HG03097 (cell line): ENCODE results near the gene PHF13.
"Not testable (repeated sequence)": the region's sequence is repeated elsewhere in the genome, so short reads cannot be mapped to it uniquely, and the experiment has no call there.

Experiments
- ATAC-seq: cut with Tn5 transposase; IDR thresholded peaks from one replicate; pipeline ENCODE4 v1.9.1; 2021; ENCODE audit not compliant: unreplicated experiment, low FRiP score

PHF13 gene

DNA sequence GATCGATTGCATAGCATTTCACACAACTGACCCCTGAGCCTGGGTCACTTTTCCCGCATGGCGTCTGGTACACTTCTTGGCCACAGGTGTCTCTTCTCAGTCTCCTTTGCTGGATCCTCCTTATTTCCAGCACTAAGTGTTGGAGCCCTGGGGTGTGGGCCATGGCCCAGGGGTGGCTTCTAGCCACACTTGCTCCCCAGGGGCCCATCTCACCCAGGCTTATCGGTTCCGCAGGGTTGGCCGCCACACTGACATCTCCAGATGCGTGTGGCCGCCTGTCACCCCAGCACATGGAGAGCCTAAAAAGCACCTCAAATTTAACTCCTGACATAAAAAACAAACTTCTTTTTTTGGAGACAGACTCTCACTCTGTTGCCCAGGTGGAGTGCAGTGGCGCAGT lies 13.5 kb downstream of the PHF13 start:
- no peak for ATAC-seq

DNA sequence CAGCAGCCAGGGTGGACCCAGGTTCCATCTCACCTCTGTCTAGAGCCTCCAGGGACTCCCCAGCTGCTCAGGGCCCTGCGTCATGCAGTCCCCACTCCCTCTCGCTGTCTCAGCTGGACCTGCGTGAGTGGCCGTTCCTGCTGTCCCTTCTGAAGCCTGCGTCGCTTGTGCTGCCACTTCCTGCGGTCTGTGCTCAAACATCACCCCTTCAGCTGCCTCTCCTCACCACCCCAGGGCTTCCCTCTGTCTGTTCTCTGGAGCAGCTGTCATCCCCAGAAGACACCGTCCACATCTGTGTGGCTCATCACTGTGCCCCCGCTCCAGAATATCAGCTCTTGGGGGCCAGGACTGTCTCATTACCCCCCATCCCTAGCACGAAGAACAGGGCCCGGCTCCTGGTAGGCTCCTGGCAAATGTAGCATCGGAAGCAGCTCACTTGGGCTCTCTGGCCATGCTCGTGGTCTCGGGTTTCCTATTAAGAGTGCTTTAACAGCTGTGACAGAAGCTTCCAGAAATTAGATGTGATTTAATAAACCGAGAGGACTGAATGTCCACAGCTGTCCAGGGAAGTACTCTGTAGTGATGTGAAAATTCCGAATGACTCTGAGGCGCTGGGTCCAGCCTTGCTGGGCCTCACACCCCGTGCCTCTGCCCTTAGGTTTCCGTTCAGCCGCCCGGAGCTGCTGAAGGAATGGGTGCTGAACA lies 14.5 kb downstream of the PHF13 start:
- no peak for ATAC-seq

DNA sequence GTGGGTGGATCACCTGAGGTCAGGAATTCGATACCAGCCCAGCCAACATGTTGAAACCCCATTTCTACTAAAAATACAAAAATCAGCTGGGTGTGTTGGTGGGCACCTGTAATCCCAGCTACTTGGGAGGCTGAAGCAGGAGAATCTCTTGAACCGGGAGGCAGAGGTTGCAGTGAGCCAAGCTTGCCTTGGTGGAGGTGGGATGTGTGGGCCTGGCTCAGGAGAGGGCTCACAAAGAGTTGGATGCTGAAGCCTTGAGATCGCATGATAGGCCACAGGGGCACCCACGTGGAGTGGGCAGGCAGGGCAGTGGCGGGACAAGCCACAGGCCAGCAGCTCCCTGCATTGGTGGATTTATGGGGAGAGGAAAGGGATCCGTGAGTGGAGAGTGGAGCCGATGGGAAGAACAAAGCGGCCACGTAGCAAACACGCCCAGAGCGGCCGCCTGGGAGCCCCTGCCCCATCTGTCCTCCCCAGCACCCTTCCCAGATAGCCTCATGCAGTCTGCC lies 15.5 kb downstream of the PHF13 start:
- ATAC-seq: no peak

DNA sequence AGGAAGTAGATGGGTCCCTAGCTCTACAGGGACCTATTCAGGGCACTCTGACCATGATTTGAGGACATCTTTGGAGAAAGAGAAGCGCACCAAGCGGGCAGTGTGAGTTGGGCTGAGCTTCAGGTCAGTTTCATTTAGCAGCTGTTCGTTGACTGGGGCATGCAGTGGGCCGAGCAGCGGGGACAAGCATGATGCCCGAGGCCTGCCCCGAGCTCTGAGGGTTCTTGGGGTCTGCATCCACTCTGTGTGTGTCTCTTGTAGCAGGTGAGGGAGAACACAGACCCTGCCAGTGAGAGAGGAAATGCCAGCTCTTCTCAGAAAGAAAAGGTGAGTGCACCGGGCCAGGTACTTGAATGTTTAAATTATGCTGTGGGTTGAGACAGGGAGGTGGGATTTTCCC lies 16.5 kb downstream of the PHF13 start:
- ATAC-seq: no peak

DNA sequence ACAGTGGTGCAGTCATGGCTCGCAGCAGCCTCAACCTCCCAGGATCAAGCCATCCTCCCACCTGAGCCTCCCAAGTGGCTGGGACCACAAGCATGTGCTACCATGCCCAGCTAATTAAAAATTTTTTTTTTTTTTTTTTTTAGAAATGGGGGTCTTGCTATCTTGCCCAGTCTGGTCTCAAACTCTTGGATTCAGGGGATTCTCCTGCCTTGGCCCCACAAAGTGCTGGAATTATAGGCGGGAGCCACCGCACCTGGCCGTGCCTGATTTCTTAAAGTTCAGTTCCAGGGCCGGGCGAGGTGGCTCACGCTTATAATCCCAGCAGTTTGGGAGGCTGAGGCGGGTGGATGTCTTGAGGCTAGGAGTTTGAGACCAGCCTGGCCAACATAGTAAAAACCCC lies 17.5 kb downstream of the PHF13 start:
- no peak for ATAC-seq

DNA sequence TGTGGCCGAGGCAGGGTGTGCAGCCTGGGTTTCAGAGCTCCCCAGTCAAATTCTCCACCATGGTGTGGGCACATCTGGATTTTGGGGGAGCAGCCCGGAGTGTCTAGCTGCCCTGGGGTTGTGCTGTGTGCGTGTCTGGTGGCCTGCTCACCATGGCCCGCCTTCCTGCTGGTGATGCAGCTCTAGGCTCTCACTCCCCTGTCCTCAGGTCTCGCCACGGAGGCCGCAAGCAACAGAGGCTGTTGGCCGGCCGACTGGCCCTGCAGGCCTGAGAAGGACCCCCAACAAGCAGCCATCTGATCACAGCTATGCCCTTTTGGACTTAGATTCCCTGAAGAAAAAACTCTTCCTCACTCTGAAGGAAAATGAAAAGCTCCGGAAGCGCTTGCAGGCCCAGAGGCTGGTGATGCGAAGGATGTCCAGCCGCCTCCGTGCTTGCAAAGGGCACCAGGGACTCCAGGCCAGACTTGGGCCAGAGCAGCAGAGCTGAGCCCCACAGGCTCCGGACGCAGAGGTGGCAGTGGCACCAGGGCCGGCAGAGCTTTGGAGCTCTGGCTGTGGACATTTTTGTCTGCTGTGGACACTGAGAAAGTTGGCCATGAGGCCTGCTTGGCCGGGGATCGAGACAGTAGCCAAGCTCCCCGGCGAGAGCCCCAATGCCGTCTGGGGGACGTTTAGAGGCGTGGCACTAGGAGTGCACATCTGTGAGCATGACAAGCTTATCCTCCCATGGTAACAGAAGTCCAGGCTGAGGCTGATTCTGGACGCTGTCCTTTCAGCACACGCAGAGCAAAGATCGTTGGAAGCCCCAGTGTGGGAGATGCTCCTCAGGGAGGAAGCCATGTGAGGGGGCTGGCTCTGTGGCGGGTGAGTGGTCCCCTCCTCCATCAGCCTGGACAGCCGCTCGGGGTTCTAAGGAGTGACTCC lies 19.3 kb downstream of the PHF13 start:
- no peak for ATAC-seq

DNA sequence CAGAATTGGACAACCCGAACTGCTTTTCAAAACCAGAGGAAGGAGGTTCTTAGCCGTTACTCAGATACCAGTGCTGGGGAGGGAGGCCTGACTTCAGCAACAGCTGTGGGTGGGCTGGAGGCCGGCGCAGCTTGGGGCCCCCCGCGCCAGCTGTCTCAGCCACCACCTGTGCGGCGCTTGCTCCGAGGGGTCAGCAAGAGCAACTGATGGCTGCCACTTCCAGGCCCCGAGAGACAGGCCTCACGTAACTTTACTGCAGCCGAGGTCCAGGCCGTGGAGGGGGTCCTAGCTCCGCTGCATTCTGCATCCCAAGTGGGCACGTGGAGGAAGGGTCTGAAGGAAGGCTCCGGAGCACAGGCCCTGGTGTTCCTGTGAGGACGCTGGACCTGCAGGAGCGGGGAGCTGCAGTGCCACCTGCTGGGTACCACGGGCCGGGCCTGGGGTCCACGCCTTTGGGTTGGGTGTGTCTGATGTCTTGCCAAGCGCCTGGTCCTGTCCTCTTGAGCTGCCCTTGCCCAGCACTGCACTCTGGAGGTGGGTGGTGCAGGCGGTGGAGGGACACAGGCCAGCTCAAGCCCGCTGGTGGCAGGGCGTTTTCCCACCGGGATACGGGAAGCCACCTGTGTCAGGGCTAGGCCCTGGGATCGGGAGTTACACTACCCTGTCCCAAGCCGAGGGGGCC lies 21.0 kb downstream of the PHF13 start:
- ATAC-seq: no peak

DNA sequence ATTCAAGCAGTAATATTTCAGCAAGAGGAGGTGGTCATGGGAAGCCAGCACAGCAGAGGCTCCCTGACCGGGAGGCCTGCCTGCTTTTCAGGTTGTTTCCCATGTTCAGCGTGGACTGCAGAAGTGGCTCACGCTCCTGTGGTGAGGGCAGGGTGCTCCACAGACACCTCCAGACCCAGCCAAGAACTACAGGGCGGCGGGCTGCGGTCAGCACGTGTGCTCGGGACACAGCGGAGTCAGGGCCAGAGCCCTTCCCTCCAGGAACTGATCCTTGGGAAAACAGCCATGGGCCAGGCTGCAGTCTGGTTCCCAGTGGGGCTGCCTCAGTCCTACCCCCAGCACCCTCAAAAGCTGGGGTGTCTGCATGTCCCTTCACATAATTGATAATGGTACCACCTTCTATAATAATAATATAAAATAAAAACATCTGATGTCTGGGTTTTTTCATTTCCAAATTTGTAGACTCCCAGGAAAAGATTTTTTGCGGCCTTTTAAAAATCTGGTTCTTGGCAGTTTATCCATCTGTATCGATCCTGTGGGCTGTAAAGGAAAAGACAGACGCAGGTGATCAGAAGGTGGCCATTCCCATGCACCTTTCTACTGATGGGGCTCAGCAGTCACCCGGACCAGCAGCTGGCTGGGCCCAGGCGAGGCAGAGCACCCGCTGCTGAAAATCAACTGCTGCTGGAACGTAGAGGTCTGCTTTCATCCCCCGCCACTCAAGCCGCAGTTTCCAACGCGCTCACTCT lies 21.8 kb downstream of the PHF13 start:
- no peak for ATAC-seq

DNA sequence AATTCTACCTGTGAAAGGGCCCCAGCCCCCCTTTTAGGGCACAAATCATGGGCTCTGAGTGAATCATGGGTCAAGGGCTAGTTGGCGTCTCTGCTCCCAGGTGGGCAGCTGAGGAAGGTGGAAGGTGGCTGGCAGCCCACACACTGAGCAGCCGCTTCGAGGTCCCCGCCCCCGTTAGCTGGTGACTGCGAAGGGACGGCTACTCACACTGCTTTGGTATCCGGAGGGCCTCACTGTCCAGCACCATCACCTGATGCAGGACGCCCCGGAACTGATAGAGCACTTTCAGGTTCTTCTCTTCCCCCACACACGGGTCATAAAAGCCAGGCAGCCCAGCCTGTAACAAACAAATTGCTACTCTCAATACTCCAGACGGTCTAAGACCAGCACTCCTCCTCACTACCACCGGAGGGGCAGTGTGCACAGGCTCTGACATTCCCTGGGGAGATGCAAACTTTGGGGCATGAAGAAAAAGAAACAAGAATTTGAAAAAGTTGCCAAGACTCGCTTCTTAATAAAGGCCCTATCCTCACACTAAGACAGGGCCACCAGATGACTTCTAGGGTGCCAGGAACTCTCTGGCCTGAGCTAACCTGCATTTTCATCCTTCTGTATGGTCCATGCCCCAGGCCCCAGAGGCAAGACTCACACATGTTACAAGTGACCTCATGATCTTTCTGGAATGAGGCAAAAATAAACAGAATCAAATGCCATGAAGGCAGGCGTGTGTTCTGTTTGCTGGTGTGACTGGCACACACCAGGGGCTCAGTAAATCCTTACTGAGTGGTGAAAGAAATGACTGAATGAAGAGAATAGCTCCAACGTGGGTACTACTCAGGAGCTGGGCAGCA lies 22.6 kb downstream of the PHF13 start:
- no peak for ATAC-seq

DNA sequence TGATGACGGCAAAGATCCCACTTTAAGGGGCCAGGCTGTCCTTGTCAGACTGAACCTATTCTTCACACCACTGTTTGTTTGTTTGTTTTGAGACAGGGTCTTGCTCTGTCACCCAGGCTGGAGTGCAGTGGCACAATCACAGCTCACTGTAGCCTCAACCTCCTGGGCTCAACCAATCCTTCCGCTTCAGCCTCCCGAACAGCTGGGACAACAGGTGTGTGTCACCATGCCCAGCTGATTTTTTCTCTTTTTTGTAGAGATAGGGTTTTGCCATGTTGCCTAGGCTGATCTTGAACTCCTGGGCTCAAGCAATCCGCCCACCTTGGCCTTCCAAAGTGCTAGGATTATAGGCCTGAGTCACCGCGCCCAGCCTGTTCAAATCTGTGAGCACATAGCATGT lies 23.2 kb downstream of the PHF13 start:
- not testable (repeated sequence) for ATAC-seq

DNA sequence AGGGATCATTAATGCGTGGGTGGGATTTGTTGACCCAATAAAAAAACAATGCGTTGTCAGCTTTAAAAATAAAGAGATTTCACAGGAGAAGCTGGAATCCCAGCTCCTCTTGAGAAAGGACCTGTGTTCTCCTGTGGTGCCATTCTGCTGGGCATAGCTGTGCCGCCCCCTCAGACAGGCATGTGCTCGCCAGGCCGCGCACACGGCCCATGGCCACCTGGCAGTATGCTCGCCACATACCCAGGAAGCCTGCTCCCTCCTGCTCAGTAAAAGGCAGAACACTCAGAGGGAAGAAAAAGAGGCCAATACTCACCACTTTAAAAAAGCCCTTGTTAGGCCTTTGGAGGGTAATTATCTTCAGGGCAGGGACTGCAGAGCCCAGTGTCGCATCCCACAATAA lies 24.2 kb downstream of the PHF13 start:
- ATAC-seq: no peak

DNA sequence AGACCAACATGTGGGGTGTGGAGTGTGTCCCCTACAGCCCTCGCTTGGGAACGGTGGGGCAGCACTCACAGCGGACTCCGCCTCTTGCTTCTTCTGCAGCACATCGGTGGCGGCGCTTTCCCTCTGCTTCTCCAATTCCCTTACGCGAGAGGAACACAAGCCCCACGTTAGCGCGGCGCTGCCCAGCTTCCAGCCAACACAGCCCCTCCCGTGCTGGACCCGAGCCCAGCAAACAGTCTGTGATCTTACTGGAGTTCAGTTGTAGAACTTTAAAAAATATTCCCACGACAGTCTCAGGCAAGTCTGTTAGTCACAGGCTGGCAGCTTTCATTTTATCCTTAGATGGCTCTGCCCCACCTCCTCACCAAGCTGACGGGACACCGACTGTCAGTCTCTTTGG lies 24.7 kb downstream of the PHF13 start:
- ATAC-seq: no peak

DNA sequence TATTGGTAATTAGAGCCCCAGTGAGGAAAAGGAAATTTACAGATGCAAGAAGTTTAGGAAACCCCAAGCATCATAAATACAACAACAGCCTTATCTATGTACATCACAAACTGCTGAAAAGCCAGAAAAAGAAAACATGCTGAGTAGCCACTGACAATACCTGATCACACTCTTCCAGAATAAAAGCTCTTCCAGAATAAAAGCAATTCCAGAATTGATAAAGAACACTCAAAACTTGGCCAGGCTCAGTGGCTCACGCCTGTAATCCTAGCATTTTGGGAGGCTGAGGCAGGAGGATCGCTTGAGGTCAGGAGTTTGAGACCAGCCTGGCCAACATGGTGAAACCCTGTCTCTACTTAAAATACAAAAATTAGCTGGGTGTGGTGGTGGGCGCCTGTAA lies 27.3 kb downstream of the PHF13 start:
- not testable (repeated sequence) for ATAC-seq

DNA sequence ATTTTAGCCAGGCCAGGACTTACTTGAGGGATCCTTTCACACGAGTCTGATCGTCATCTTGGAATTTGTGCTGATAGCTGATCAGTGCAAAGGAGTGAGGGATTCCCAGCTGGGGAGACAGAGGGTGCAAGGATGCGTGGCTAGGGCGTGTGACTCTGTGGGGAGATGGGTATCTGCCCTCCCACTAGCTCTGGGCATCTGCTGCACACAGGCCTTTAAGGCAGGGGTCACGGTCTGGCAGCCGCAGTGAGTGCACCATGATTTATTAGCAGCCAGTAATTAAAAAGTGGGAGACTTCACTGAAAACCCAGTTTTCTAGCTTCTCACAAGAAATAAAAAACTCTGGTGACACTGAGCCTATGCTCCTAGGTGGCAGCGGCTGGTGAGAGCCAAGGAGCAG lies 31.5 kb downstream of the PHF13 start:
- ATAC-seq: no peak

DNA sequence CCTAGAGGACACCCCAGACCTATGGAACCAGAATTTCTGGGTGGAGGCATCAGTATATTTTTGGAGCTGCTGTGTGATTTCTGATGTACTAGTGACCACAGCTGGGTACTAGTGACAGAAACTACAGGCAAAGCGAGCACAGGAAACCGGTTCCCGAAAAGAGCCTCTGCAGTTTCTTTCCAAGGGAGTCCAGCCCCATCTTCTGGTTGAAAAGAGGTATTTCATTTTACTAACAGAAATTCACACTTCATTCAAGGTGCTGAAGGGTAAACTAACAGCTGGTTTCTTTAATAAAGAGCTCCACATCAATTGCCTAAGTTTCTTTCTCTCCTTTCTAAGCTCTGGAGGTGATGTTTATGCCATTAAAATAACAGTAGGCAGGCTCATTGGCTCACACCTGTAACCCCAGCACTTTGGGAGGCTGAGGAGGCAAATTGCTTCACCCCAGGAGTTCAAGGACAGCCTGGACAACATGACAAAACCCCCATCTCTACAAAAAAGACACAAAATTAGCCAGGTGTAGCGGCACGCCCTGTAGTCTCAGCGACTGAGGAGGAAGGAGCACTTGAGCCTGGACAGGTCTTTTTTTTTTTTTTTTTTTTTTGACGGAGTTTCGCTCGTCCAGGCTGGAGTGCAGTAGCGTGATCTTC lies 33.1 kb downstream of the PHF13 start:
- ATAC-seq: no peak

DNA sequence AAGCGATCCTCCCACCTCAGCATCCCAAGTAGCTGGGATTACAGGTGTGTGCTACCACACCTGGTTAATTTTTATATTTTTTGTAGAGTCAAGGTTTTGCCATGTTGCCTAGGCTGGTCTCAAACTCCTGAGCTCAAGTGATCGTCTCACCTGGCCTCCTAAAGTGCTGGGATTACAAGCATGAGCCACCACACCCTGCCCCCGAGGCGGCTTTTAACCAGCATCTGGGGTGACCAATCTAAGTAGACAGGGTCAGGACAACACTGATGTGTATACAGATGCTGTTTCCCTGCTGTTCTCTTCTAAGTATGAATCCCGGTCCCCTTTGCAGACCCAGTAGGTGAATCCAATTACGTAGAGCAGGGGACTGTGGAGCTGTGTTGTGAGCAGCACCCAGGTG lies 35.0 kb downstream of the PHF13 start:
- no peak for ATAC-seq

DNA sequence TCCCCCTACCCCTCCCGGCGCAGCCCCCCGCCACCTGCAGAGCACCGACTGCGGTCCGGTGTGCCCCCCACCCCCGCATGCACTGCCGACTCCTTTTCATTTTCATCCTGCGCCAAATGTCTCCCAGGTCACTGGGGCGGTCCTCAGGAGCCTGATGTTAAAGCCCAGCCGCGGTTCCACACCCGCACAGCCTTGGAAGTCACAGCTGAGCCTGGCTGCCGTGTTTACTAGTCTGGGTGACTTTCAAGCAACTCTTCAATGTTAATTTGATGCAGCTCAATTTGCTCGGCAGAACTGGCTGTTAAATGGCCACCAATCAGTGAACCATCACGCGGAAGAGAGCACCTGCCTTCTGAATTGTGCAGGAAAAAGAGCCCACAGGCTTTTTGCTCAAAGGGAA lies 38.4 kb downstream of the PHF13 start:
- ATAC-seq: no peak

DNA sequence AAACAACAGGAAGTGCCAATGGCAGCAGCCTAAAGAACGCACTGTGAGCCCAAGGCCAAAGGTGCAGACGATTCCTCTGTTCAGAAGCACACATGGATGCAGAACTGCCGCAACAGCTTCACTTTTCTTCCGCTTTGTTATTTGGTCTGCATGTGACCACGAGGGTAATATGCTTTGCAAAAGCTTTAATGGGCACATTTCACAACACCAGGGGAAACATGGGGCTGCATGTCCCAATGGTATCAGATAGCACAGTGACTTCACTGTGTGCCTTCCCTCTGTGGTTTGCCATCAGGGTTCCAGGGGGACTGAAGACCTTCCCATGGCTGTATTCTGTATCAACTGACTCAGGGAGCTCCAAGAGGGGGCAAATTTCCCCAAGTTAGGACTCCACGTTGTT lies 39.5 kb downstream of the PHF13 start:
- ATAC-seq: no peak
